Mucosa of stomach (tissue), 1 donor: Measurements from ENCODE around the gene QRFP.

Experiments
- H3K27me3 ChIP-seq: one replicate; pipeline ENCODE4 v1.7.0; 2013; ENCODE audit warnings: mild to moderate bottlenecking, low read length; ENCODE audit not compliant: control insufficient read depth, insufficient read depth
- H3K36me3 ChIP-seq: one replicate; pipeline ENCODE4 v1.7.0; 2013; ENCODE audit warnings: low read length; ENCODE audit not compliant: control insufficient read depth, insufficient read depth
- H3K4me1 ChIP-seq: one replicate; pipeline ENCODE4 v1.7.0; 2013; ENCODE audit warnings: mild to moderate bottlenecking, low read length; ENCODE audit not compliant: control insufficient read depth, insufficient read depth
- H3K4me3 ChIP-seq: one replicate; pipeline ENCODE4 v1.7.0; 2013; ENCODE audit warnings: low read length
- H3K9ac ChIP-seq: one replicate; pipeline ENCODE4 v1.7.0; 2013; ENCODE audit warnings: mild to moderate bottlenecking, low read length, moderate library complexity
- H3K9me3 ChIP-seq: one replicate; pipeline ENCODE4 v1.7.0; 2013; ENCODE audit warnings: mild to moderate bottlenecking, low read length, moderate library complexity; ENCODE audit not compliant: control insufficient read depth
- donor health status: Pancreatic carcinoma.

Gene QRFP

DNA sequence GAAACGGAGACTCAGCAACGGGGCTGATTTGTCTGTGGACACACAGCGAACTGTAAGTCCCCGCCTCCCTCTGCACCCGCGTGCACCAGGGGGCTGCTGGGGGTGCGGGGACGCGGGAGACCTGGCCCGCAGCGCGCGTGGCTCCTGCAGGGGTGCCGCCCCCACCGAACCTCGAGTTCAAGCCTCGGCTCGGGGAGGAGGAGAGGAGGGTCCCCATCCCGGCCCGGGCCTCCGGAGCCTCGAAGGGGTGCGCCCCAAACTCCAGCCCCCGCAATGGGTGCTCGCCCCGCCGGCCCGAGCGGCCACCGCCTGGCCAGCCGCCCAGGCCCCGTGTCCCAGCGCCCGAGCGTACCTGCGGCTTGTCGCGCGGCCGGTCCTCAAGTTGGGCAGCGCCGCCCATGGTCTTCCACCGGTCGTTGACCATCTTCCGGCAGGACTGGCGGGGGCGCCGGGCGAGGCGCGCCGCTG lies 41.6 kb upstream of the QRFP start:
- Histone ChIP-seq H3K9ac (no peak overlapping the region), H3K9me3 (no peaks in the 10 kb centered on the region), H3K4me1 (peaks cover 20% of the 10 kb centered on the region), H3K4me3 (no peak overlapping the region), H3K36me3 (no peaks in the 10 kb centered on the region), H3K27me3 (peaks cover 86% of the 10 kb centered on the region)

DNA sequence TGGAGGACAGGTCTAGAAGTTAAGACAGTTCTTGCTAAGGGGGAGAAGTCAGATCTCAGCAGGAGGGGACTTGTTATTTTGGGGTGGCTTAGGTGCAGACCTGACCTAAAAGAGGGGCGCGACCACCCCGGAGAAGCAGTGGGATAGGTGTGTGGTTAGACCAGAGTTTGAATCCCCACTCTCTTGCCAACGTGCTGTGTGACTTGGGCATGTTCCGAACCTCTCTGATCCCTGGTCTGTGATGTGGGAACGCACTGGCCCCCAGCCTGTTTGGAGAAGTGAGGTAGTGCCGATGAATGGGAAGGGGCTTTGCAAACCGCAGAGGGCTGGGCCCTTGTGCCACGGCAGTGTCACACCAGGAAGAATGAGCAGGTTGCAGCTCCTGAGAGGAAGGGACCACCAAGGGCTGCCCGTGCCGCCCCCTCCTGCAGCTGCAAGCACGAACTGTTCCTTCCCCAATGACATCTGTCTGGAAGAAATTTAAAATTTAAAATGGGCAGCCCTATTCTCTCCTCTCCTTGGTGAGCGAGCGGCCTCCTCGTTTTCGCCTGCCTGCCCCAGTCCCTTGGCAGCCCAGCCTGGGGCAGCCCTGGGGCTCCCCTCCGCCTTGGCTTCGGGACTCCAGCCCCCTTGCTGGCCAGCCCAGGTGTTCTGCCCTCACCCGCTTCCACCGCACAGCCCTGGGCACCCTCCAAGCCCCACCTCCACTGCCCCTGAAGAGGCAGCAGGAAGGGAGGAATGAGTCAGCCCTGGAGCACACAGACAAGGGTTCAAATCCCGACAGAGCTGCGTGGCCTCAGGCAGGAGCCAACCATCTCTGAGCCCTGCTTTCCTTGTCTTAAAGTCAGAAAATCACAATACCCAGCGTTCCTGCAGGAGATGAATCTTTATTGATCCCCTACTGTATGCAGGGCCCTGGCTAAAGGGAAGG lies 40.8 kb upstream of the QRFP start:
- Histone ChIP-seq H3K4me3 (no peak overlapping the region), H3K9ac (no peak overlapping the region), H3K36me3 (no peaks in the 10 kb centered on the region), H3K9me3 (no peaks in the 10 kb centered on the region), H3K4me1 (peaks cover 20% of the 10 kb centered on the region), H3K27me3 (peaks cover 92% of the 10 kb centered on the region)

DNA sequence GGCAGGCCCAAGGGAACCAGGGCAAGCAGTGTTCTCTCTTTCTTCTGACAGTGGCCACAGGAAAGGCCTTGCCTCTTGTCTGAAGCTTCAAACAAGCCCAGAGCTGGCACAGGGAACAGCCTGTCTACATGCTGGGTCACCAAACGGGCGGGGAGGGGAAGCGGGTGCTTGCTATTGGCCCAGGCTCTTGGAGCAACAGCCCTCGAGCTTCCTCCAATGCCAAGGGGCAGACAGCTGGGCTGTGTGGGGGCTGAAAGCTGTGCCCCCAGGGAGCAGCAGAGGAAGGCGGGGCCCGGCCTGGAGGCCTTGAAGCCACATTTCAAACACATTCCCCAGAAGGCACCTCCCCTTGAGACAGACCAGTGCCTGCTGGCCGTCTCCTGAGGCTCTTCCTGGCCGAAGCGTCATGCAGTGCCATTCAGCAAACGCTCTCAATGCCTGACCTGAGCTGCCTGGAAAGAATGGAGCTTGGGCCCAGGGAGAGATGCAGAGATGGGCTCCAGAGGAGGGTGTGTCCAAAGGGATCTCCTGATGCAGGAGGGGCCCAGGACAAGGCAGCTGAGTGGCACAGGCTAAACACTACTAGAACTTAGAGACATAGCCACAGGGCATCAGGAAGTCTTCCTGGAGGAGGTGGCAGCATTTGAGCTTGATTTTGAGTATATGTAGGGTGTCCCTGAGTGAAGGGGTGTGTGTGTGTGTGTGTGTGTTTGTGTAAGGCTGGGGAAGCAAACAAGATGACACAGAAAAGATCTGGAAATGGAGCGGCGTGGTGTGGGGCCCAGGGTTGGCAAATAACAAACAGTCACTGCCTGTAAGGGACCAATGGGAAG lies 39.9 kb upstream of the QRFP start:
- Histone ChIP-seq H3K9me3 (no peaks in the 10 kb centered on the region), H3K4me1 (peaks cover 20% of the 10 kb centered on the region), H3K4me3 (no peak overlapping the region), H3K36me3 (no peaks in the 10 kb centered on the region), H3K9ac (no peak overlapping the region), H3K27me3 (peaks cover 86% of the 10 kb centered on the region)

DNA sequence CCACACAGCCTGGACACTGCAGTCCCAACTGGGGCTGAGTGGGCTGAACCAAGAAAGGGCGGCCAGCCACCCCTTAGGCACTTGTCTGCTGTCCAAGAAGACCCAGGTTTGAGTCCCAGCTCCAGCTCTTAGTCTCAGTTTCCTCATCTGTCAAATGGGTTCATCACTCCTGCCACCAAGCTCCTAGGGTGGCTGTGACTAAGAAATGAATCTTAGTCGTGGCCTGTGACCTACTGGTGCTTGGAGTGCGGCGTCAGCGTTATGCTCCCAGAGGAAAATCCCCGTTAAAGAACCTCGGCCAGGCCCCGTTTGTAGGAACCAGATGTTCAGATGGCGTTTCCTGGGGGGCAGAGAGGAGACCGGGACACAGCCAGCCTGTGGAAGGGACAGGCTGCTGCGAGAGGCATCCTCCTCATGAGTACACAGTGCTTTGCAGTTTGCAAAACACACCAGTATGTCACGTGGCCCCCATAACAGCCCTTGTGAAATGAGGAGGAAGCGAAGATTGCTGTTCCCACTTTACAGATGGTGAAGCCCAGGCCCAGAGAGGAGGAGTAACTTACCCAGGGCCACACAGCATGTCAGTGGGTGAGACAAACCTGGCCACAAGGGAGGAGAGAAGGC lies 39.1 kb upstream of the QRFP start:
- Histone ChIP-seq H3K36me3 (no peaks in the 10 kb centered on the region), H3K4me3 (no peak overlapping the region), H3K4me1 (peaks cover 18% of the 10 kb centered on the region), H3K9me3 (no peaks in the 10 kb centered on the region), H3K9ac (no peak overlapping the region), H3K27me3 (peaks cover 79% of the 10 kb centered on the region)

DNA sequence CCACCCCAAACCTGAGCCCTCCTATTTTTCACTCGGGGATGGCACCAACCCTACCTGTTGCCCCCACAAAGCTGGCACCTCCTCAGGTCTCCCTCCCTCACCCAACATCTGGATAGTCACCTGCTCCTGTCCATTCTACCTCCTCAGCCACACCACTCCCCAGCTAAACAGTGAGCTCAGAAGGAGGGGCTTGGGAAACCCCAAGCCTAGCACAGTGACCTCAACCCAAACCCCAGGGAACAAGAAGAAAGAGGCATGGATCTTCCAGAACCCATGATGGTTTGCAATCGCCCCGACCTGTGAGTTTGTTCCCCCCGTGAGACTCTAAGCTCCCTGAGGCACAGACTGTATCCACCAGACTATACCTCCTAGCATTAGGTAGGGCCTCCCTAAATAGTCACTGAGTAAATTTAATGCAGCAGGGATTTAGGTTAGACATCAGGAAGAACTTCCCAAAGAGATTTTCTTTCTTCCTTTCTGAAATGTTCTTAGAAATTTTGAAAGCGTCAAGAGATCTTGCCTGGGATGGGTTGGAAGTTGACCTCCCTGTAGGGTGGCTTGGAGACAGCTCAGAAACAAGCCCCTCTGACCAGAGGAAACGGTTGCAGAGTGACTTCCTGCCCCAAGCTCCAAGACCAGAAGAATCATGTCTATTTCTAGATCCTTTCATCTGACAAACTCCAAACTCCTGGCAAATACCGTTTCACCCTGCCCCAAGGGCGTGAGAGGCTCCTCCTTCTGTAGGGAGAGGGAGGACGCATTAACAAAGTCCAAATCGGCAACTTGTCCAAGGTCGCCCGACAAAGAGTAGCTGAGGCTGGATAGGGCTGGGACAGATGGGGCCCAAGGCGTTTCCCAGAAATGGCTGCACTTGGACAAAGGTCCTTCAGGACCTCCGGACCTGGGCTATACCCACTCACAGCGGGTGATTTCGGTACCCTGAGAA lies 38.4 kb upstream of the QRFP start:
- no peak overlapping the region for H3K9ac ChIP-seq
- no peaks in the 10 kb centered on the region for H3K36me3 ChIP-seq
- H3K9me3 ChIP-seq, result no peaks in the 10 kb centered on the region
- H3K27me3 ChIP-seq, result peaks cover 71% of the 10 kb centered on the region
- H3K4me1 ChIP-seq, result peaks cover 13% of the 10 kb centered on the region
- H3K4me3 ChIP-seq, result no peak overlapping the region

DNA sequence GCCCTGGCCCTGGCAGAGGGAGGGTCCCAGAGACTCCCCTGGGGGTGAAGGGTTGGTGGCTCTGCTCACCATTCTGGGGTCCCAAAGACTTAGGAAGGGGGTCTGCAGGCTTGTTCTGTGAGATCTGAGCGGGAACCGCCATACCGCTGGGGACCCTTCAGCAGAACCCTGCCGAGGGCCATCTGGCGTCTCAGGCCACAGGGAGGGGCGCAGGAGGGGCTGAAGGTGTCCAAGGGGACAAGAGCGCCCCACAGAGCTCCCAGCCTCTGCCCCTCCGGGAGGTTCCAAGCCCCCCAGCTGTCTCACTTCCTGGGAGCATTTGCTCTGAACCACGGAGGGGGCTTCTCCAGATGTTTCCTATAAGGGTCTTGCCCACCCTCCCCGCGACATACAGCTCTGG lies 37.6 kb upstream of the QRFP start:
- Histone ChIP-seq H3K36me3 (no peaks in the 10 kb centered on the region), H3K27me3 (peaks cover 69% of the 10 kb centered on the region), H3K4me1 (peaks cover 11% of the 10 kb centered on the region), H3K9ac (no peak overlapping the region), H3K9me3 (no peaks in the 10 kb centered on the region), H3K4me3 (no peak overlapping the region)

DNA sequence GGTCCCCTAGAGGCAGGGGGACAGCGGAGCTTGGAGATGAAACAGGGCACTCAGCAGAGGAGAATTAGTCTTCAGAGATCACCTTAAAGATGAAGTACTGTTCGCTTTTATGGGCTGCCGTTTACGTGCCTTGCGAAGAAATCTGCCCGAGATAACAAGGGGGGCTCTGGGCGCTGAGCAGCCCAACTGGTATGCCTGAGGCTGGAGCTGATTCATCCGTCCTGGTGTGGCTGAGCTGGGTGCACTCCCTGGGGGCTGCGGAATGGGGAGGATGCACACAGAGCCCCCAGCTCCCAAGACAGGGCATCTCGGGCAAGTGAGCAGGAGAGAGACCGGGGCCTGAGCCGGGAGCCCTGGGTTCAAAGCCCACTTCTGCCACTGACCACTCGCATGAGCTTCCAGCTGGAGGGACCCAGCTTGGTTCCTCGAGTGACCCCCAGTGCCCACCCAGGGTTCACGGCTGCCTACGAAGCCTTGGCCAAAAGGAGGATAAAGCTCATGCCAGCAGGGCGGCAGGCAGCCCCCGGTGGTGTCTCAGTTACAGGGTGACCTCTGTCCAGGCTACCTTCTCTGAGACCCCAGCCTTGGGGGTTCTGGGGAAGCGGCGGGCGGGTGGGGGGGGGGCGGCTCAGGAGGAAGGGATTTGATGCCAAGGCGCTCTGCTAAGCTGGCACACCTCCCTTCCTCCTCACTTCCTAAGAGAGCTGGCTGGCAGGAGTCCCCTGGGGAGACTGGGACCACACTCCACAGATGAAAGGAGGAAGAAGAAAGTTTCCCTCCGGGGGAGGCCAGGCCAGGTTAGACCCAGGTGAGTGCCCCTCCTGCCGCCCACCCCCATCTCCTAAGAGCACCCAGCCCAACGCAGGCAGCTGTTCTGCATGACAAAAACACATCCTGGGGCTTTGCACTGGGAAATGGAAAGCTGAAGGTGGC lies 36.8 kb upstream of the QRFP start:
- Histone ChIP-seq H3K4me1 (peaks cover 17% of the 10 kb centered on the region), H3K9me3 (no peaks in the 10 kb centered on the region), H3K36me3 (no peaks in the 10 kb centered on the region), H3K9ac (no peak overlapping the region), H3K27me3 (peaks cover 64% of the 10 kb centered on the region), H3K4me3 (no peak overlapping the region)

DNA sequence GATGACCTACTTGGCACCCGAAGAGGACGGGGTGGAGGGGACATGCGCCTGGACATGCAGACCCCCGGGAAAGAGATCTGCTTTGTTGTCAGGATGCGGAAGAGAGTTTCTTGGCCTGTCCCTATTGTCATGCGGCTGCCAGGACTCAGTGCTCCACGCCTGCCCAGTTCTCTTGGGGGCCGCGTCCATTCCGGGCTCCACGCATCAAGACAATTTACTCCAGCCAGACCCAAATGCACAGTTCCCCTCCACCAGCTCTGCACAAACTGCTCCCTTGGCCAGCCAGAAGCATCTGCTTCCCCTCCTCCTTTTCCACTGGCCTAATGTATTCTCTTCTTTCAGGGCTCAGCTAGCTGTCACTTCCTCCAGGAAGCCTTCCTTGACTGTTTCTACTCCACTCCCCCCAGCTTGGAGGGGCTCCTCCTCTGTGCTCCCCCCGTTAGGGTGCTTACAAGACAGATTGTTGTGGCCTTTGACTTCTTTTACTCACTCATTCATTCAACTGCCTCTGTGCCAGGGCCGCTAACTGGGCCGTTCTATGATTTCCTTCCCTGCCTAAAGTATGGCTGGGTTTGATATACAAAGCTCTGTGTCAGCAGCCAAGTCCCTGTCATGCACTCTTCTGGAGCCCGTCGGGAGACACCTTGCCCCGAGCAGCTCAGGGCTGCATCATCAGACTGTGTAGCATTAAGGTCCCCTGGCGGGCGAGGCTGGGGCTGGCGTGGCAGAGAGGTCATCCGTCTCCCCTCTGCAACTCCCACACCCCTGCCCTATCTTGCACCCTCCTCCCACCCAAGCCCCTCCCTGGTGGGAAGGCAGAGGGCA lies 35.9 kb upstream of the QRFP start:
- Histone ChIP-seq H3K4me1 (peaks cover 14% of the 10 kb centered on the region), H3K9ac (no peak overlapping the region), H3K9me3 (no peaks in the 10 kb centered on the region), H3K36me3 (no peaks in the 10 kb centered on the region), H3K4me3 (no peak overlapping the region), H3K27me3 (peaks cover 60% of the 10 kb centered on the region)

DNA sequence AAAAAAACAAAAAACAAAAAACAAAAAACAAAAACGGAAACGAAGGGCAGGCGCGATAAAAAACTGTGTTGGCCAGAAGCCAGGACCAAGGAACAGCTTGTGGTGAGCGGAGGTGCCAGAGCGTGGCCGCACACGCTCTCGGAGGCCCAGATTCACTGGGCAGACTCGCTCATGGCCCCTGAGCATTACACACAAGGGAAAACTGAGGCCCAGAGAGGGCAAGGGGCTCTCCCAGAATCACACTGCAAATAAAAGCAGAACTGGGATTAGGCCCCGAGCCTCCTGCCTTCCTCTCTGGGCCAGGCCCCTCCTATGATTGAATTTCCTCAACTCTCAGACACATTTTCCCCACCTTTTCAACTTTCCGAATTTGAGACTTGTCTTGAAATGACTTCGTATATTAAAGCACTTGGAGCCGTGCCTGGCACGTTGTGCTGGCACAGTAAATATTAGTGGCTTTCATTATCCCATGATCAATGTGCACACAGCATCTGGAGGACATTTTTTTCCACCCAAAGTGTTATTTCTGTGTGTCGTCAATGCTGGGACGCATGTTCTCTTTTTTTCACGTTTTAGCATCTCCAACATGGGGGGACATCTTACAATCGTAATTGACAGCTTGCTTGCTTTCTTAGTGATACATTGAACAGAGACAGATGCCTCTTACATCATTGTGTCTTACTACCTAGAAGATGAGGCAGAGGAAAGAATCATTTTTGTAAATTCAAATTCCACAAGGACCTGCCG lies 35.1 kb upstream of the QRFP start:
- Histone ChIP-seq H3K9ac (no peak overlapping the region), H3K36me3 (no peaks in the 10 kb centered on the region), H3K4me3 (no peak overlapping the region), H3K27me3 (peaks cover 52% of the 10 kb centered on the region), H3K4me1 (peaks cover 14% of the 10 kb centered on the region), H3K9me3 (no peaks in the 10 kb centered on the region)
